Fibroblast of skin of left quadriceps (primary cell): Measurements from ENCODE around the gene ATP6V1G3.
A peak's percentile ranks its signal among the peaks of the same experiment; 100 is the strongest.
"Not testable (repeated sequence)": the region's sequence is repeated elsewhere in the genome, so short reads cannot be mapped to it uniquely, and the experiment has no call there.

Experiments used
- DNase-seq, 2 experiments: peaks; one replicate each; pipeline ENCODE4 v3.0.0-alpha.2; 2013; ENCODE audit warnings: low read depth in 2 of 2

Gene ATP6V1G3, protein sequence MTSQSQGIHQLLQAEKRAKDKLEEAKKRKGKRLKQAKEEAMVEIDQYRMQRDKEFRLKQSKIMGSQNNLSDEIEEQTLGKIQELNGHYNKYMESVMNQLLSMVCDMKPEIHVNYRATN

DNA sequence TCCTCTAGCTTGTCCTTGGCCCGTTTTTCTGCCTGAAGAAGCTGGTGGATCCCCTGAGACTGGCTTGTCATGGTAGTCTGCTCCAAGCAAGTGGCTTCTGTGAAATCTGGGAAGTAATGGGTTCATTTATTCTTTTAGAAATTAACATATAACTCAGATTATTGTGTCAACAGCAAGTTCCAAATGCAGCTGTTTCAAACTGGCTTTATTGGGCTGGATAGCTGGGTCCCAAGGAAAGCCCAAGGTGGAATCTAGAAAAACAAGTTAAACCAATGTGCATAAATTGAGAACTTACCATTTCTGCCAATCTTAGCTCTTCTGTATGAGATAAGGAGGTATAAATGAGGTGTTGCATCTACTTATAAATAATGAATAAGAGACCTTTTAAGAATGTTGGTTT, at the start of gene ATP6V1G3:
Gene ATP6V1G3 (minus strand): TSS at position 101 of the 400 bp plus-strand sequence. CDS start 30 bp downstream, at position 71.
- no peak for DNase-seq

DNA sequence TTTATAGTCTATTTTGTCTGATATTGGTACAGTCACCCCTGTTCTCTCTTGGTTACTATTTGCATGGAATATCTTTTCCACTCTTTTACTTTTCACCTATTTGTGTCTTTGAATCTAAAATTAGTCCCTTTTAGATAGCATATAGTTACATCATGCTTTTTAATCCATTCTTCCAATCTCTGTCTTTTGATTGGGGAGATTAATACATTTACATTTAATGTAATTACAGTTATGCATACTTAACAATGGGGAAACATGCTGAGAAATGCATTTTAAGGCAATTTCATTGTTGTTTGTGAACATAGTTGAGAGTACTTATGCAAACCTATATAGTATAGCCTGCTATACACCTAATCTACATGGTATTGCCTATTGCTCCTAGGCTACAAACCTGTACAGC, 48.4 kb upstream of the ATP6V1G3 start:
- DNase-seq: no peak

DNA sequence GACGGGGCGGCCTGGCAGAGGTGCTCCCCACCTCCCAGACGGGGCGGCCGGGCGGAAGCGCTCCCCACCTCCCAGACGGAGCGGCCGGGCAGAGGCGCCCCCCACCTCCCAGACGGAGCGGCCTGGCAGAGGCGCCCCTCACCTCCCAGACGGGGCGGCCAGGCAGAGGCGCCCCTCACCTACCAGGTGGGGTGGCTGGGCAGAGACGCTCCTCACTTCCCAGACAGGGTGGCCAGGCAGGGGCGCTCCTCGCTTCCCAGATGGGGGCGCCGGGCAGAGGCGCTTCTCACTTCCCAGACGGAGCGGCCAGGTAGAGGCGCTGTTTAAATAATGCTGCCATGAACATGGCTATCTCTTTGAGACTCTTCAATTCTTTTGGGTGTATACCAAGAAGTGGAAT, 43.7 kb upstream of the ATP6V1G3 start:
- DNase-seq: no peak

DNA sequence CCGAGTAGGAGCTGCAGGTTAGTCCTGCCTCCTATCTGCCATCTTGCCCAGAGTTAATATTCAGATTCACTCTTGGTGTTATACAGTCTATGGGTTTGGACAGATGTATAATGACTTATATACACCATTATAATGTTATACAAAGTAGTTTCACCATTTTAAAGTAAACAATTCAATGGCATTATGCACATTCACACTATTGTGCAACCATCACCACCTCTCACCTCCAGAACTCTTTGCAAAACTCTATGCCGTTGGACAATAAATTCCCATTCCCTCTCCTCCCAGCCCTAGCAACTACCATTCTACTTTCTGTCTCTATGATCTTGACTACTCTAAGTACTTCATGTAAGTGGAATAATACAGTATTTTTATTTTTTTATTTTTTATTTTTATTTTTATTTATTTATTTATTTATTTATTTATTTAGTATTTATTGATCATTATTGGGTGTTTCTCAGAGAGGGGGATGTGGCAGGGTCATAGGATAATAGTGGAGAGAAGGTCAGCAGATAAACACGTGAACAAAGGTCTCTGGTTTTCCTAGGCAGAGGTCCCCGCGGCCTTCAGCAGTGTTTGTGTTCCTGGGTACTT, 42.8 kb upstream of the ATP6V1G3 start:
- DNase-seq: not testable (repeated sequence)

DNA sequence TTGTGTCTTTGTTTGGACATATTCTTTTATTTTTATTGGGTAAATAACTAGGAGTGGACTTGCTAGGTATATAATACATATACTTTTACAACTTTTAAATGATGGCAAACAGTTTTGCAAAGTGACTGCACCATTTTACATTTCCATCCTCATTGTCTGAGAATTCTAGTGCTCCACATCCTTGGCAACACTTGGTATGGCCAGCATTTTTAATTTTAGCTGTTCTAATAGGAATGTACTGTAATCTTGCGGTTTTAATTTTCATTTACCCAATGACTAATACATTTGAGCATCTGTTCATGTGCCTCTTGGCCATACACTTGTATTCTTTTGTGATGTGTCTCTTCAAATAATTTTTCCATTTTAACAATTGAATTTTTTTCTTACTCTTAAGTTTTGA, 37.0 kb upstream of the ATP6V1G3 start:
- DNase-seq: peak; percentile 66 to 73

DNA sequence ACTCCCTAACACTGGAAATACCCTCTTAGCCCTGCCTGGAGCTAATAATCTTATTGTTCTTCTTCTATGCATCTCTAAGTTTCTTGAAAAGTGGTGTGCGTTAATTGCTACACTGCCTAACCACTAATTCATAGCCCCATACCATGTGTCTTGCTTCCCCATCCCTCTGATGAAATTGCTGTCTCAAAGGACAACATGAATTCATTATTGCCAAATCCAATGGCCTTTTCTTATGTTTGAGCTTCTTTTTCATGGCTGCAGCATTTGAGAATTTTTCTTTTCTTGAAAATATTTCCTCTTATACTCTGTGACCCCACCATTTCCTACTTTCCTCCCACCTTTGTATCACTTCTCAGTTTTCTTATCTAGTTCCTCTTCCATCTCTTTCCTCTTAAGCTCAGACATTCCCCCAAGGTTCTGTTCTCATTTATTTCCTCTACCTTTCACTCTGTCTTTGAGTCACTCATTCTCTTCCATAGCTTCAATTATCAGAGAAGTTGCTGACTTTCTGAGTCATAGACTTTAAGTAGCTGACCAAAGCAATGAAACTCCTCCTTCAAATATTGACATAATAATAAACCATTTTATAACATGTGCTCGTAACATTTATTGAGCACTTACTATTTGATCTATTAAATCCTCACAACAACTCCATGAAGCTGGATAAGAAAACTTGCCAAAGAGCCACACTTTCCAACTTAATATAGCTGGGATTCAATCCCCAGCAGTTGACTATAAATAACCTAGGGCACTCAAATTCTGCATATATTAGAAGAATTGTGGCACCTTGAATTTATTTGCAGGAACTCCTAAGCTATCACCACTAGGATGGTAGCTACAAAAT, 35.5 kb upstream of the ATP6V1G3 start:
- DNase-seq: no peak

DNA sequence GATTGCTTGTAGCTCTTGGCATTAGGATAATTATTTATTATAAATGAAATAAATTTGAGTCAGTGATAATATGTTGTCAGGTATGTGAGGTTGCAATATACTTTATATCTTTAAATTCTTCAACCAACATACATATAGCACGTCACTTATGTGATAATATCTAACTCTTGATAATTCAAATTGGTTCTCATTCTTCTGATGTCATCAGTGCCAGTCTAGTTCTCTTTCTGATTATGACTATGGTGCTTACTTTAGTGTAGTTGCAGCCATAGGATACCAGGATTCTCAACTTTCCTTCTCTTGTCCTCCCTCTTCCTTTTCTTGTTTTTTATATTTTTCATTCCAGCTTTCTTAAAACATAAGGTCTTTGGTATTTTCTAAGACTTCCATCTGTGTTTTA, 34.8 kb upstream of the ATP6V1G3 start:
- no peak for DNase-seq

DNA sequence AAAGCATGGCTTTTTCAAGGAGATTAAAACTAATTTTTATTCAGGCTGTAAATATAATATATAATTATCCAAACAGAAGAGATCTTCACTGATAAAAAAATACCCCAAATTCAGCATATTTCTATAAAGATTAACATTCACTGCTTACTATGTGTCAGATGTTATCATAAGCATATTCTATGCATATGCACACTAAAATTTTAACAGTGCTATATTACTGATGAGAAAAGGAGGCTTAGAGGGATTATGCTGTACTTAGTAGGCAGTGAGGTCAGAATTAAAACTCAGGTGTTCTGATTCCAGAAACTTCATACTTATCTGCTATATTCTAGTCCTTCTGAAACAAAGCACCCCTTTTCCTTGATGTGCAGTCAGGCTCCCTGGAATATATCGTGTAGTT, 33.8 kb upstream of the ATP6V1G3 start:
- DNase-seq: no peak

DNA sequence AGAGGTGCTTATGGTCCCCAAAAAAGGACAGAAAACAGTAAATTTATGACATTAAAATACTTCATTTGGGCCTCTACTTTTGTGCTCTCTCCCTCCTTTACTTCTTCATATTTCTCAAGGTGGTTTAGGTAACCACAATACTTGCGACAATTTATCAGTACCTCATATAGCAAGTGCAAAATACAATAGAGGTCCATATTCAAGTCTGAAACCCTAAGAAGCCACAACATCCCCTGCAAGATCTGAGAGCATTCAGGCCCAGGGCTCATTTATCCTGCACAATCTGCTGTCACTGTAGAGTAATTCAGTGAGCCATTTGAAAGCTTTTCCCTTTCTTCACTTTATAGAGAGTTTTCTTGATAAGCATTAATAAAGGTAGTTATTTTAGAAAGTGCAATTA, 24.2 kb upstream of the ATP6V1G3 start:
- no peak for DNase-seq

DNA sequence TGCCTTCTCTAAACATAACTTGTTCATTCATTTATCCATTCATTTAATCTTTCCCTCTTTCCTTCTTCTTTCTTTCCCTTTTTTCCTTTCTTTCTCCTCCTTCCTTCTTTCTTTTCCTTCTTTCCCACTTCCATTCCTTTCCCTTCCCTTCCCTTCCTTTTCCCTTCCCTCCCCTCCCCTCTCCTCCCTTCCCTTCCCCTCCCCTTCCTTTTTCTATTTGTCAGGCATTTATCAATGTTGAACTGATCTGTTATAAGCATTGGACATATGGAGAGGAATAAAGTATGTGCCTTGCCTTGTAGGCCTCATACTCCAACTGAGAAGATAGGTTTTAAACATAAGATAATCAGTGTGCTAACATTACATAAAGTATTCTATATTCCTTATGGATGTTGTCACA, 23.7 kb upstream of the ATP6V1G3 start:
- no peak for DNase-seq

DNA sequence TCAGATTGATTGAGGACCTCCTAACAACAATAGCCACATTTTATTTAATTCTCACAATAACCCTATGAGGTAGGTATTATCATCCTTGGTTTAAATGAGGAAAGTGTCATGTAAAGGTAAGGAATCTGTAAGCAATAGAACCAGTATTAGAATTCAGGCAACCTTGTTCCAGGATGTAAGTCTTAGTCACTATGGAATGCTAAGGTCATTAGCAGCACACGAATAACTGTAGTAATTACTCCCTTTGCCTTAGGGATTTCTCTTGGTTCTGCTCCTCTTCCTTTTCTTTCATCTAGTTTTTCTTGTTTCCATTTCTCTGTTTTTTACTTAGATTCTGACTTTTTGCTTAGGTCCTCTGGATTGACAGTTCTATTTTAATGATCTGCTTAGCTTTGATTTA, 23.1 kb upstream of the ATP6V1G3 start:
- DNase-seq: no peak

DNA sequence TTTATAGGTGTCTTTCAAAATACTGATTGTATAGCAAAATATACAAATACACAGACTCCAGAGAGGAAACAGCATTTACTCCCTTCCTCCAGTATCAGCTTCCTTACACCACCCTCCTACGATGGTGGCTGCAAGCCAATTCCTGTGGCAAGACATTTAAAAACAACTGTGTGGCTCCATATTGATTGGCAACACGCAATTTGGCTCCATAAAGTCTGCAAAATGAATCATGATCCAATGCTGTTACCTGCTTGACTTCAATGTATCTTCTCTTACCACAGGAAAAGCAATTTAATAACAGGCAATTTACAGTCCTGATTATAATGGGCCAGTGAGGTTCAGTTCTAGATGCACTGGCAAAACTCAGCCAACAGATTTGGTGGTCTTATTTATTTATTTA, 19.7 kb upstream of the ATP6V1G3 start:
- DNase-seq: no peak

DNA sequence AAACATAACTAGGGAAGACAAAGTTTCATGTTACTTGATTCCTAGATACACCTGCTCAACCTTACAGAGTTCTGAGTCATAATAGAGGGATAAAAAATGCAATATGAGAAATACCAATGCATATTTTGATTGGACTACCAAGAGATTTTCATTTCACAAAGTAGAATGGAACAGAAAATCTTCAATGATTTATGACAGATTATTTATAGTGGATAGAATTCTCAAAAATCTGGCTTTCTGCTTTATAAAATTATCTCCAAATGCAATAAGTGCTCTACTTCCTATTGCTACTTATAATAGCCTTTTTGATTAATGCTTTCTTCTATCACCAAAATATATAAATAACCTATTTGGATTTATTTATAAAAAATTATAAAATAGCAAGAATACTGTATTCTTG, 18.9 kb upstream of the ATP6V1G3 start:
- no peak for DNase-seq

DNA sequence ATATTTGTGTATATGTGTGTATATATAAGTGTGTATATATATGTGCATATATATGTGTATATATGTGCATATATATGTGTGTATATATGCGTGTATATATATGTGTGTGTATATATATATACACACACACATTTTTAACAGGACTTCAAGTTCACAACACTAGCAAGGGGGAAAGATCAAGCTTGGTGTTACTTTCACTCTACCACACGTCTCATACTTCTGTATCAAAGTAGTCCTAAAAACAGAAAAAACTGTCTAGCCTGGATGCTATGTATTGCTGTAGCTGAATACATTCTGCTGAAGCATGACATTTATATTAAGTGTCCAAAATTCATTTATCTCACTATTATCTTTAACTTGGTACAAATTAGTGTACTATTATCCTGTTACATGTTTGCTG, 17.9 kb upstream of the ATP6V1G3 start:
- DNase-seq: no peak

DNA sequence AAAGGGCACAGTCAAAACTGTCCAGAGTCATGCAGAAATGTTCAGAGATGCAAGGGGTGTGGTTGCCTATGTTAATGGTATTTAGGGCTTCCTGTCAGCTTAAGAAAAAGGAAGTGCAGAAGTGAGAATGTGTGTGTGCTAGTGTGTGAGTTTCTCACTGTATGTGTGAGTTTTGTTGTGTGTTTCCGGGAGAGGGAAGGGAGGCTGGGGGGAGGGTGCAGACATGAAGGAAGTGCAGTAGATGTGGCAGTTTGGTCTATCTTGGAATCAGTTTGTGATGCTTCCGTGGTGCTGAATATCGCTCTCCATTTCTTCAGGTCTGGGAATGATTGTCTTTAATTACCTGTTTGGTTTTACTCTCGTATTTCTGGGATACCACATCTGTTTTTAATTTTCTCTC, 16.5 kb upstream of the ATP6V1G3 start:
- DNase-seq: peak; percentile 84 to 88

DNA sequence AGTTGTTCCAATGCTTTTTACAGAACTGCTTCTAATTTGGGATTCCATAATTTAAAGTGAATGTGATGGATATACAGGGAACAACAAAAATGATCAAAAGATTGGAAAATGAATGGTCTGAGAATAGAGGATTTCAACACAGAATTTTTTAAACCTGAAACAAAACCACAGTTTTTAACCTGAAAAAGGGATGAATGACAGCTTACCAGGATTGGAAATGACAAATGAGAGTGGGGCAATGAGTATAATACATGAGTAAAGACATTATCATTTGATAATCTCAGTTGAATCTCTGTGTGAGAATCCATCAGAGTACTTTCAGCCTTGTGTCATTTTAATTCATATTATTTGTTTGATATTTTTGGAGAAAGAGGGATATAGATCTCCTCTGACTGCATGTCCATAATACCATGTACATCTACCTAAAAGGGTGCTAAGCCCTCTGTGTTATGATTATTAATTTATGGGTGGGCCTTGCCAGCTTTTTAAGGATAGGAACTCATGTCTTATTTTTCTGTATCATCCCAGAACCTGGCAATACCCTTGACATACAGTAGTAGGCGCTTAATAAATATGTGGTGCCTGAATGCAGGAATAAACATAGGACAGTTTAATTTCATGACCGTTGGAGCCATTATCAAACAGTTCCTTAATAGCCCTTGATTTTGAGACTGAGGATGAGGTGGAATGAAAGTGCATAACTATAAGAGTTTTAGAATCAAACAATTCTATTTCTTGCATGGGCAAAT, 12.4 kb upstream of the ATP6V1G3 start:
- DNase-seq: no peak

DNA sequence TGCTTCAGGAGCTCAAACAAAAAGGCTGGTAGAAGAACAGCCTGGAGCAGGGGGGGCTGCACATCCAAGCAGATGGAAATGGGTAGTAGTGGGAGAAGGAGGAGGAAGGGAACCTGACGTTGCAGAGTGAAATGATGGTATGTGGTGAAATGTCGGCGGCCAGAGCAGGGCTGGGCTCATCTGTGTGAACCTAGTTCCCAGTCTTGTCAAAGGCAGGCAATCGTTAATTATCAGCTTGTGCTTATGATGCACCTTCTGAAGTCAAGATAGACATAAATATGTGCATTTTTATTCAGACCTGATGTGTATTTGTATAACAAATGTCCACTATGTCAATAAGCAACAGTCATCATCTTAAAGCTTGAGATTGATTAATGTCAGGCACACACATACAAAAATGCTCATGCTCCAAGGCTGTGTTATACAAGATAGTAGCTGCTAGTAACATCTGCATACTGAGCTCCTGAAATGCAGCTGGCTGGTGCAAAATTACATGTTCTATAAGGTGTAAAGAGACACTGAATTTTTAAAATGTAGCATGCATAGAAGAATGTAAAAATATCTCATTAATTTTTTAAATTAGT, 10.6 kb upstream of the ATP6V1G3 start:
- DNase-seq: no peak

DNA sequence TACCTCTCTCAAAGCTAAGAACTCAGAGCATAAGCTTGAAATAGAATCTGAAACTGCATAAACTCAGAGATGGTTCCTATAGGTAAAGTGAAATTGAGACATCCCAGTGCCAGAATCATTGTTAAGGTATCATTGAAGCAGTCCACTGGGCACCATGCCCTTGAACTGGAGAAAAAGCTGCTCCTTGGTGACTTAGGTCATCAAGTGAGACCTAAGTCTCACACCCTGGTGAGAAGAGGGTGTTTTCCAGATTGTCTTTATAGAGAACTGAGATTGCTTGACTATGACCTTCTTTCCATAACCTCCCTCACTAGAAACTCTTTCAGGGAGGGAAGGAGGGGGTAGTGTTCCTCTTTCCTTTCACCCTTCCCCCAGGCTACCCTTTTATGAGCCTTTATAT, 9.4 kb upstream of the ATP6V1G3 start:
- DNase-seq: no peak

DNA sequence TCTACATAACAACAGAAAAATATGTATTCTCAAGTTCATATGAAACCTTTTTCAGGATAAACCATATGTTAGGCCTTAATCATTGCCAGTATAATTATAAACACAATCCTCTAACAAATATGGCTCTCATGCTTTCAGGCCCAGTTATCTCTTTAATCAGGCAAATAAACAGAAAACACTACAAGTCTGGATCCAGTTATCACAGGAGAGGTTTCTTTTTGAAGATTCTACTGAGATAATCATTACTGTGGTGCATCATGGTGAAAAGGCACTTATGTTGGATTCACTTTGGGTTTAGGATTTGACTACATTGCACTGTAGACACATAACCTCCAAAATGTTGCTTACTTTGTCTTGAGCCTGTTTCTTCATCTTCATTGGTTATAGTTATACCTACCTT, 8.4 kb upstream of the ATP6V1G3 start:
- no peak for DNase-seq

DNA sequence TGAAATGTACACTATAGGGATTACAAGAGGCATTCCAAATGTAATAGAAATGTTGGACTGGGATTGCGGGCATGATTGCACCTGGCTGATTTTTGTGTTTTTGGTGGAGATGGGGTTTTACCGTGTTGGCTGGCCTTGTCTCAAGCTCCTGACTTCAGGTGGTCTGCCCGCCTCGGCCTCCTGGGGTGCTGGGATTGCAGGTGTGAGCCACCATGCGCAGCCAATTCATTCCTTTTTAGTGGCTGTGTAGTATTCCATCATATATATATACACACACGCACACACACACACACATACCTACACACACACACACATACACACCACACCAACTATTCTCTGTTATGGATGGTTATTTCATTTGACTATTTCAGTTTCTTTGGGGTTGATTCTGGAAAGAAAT, 4.7 kb upstream of the ATP6V1G3 start:
- DNase-seq: no peak

DNA sequence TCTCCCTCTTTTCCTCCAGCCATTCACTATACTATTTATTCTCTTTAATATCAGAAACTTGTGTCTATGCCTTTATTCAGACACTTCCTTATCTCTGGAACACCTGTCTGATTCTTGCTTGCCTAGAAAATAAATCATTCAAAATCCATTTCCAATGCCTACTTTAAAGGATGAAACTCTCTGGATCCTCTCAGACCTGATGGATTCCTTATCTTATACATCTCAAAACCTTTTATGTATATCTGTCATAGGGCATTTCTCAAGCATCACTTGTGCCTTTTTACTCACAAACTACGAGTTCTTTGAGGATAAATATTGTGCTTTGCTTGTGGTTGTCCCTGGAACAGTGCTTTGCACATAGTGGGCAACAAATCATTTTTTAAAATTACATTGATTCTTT, 3.8 kb upstream of the ATP6V1G3 start:
- DNase-seq: no peak

DNA sequence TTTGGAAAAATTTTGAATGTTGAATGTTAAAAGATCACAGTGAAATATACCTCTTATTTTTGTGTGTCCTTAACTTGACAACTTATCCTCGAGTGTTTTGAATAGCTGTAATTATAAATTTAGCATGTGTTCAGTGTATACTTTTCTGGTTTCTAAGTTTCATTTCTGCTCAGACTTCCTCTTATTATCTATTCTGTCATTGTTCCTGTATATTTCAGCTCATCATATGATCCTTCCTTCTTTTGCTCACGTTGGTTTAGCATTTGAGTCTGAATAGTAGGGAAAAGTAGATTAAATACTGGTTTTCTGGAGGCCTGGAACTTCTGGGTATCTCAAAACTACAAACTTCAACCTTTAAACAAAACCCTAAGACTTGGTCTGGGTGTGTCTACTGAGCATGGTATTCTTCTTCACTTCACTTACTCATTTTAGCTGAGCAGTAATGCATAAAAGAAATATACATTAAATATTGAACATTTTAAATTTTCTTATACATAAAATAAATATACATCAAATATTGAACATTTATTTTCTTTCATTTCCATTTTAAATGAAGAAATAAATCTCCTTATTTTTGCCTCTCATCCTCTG, 3.3 kb upstream of the ATP6V1G3 start:
- no peak for DNase-seq
